Upper lobe of left lung (tissue), 6 donors: ENCODE data around the gene SVOP. TPM values are rescaled to one million over a fixed set of nuclear protein-coding genes. Genes with fewer than 3 reads are reported as not detected.
A peak's percentile ranks its signal among the peaks of the same experiment; 100 is the strongest.

Source experiments
- ATAC-seq, 2 donors: fragments of 200-7000 bp; cut with Tn5 transposase; one replicate each; pipeline ENCODE4 v1.9.1; 2022; ENCODE audit warnings: mild to moderate bottlenecking in 2 of 2, moderate library complexity in 2 of 2; ENCODE audit not compliant: low FRiP score in 2 of 2
- DNase-seq, 2 donors: peaks; one replicate each; pipeline ENCODE4 v3.0.0-alpha.2; 2019 to 2020
- H3K27ac ChIP-seq, 4 donors: fragments of 200-600 bp; sonication (generic); one replicate each; pipeline ENCODE4 v1.5.1; 2016 to 2019
- H3K27me3 ChIP-seq, 4 donors: fragments of 200-600 bp; sonication (generic); one replicate each; pipeline ENCODE4 v1.5.1; 2017 to 2019
- H3K36me3 ChIP-seq, 4 donors: fragments of 200-600 bp; sonication (generic); one replicate each; pipeline ENCODE4 v1.5.1; 2016 to 2019
- H3K4me1 ChIP-seq, 4 donors: fragments of 200-600 bp; sonication (generic); one replicate each; pipeline ENCODE4 v1.5.1; 2018 to 2019
- H3K4me3 ChIP-seq, 4 donors: fragments of 200-600 bp; sonication (generic); one replicate each; pipeline ENCODE4 v1.5.1; 2017 to 2019; ENCODE audit warnings: mild to moderate bottlenecking in 2 of 4, moderate library complexity in 1 of 4
- H3K9me3 ChIP-seq, 4 donors: fragments of 200-600 bp; sonication (generic); one replicate each; pipeline ENCODE4 v1.5.1; 2018 to 2019
- CTCF ChIP-seq, 6 experiments: fragments of 450-650 bp in 4 of 6; fragments of 200-600 bp in 2 of 6; sonication (generic) in 2 of 6; IDR thresholded peaks; one replicate each; pipeline ENCODE4 v1.5.1; 2016 to 2019; ENCODE audit warnings: antibody characterized with exemption in 6 of 6
- EP300 ChIP-seq, 4 donors: sonication (generic); formaldehyde crosslinking; IDR thresholded peaks; one replicate each; pipeline ENCODE4 v1.5.1; 2017; ENCODE audit warnings: antibody characterized with exemption in 4 of 4, control low read depth in 2 of 4
- POLR2A ChIP-seq, 4 donors: fragments of 450-650 bp; IDR thresholded peaks; one replicate each; pipeline ENCODE4 v1.5.1; 2016 to 2017; ENCODE audit warnings: antibody characterized with exemption in 4 of 4, mild to moderate bottlenecking in 2 of 4
- POLR2AphosphoS5 ChIP-seq, 2 donors: sonication (generic); formaldehyde crosslinking; IDR thresholded peaks; one replicate each; pipeline ENCODE4 v1.5.1; 2017; ENCODE audit warnings: antibody characterized with exemption in 2 of 2
- WGBS, 2 donors: methylation state at CpG; one replicate each; pipeline ENCODE4 v1.1.5; 2017 to 2018; 5-methylcytosine and 5-hydroxymethylcytosine counted together
- total RNA-seq, 6 donors: library from RNA; depleted of rRNA in 4 of 6; stranded (reverse); fragments of >200 nt in 4 of 6; gene quantifications; one replicate each; pipeline versions ENCODE4 v1.1.0 to v1.2.1, GENCODE V29; 2016 to 2021
- donor health status: DM: no; HTN: no; CAD: no; lungs with moderate emphysema.
- donor health status: DM: no; HTN: yes; CAD: no; lungs with severe emphysema.

Gene SVOP
- total RNA-seq, 6 donors from 2014 or later = not detected

GRCh38 chr12:108921946-108922345, 98.9 kb downstream of the SVOP start:
- no peak for TF ChIP-seq POLR2AphosphoS5 (IDR thresholded peaks at IDR 0.05)
- TF ChIP-seq POLR2A (IDR thresholded peaks at IDR 0.05) = no peak
- TF ChIP-seq CTCF (IDR thresholded peaks at IDR 0.05) = no peak
- no peak for TF ChIP-seq EP300 (IDR thresholded peaks at IDR 0.05)
- H3K36me3 ChIP-seq = no peaks in the 10 kb centered on the region
- no peak for ATAC-seq

GRCh38 chr12:108918960-108919642, 101.8 kb downstream of the SVOP start:
- H3K4me1 ChIP-seq = no peaks in the 10 kb centered on the region
- no peaks in the 10 kb centered on the region for H3K27me3 ChIP-seq
- no peaks in the 10 kb centered on the region for H3K36me3 ChIP-seq
- WGBS, 2 donors = 81 to 98% methylated on average over 3 of the region's 3 CpGs
- ATAC-seq (peak in 1 of 2 donors; percentile 59), DNase-seq (no peak)
- peaks cover 0 to 7% (median 2%) of the 10 kb centered on the region in 4 donors for H3K9me3 ChIP-seq
- TF ChIP-seq POLR2A (IDR thresholded peaks at IDR 0.05) (no peak), CTCF (IDR thresholded peaks at IDR 0.05) (no peak), EP300 (IDR thresholded peaks at IDR 0.05) (no peak), POLR2AphosphoS5 (IDR thresholded peaks at IDR 0.05) (no peak)
- H3K27ac ChIP-seq = no peak overlapping the region
- no peak overlapping the region for H3K4me3 ChIP-seq

More at GRCh38 chr12:108921946-108922345, 98.9 kb downstream of the SVOP start:
- Histone ChIP-seq H3K9me3 (peaks cover 0 to 7% (median 2%) of the 10 kb centered on the region in 4 donors), H3K27me3 (no peaks in the 10 kb centered on the region), H3K4me1 (no peaks in the 10 kb centered on the region), H3K4me3 (no peak overlapping the region), H3K27ac (no peak overlapping the region)
- no peak for DNase-seq
- WGBS, 2 donors = 61 to 67% methylated on average over 3 of the region's 3 CpGs

DNA sequence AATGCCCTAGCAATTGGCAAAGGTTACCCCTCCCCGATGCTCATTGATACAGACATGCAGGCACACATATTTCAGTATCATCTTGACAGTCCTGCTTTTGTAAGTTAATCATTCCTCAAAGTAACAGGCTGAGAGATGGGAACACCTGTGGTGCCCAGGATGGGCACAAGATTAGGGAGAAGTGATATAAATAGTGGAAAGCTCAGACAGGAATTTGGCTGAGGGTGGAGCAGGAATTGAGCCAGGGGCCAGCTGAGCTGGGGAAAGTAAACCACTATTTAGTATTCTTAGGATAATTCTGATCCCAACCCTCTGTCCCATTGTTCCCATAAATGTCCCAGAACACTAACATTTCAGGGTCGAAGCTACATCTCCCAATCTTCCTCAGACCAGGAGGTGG, 102.7 kb downstream of the SVOP start:
- peaks cover 0 to 7% (median 0%) of the 10 kb centered on the region in 4 donors for H3K4me1 ChIP-seq
- no peak for ATAC-seq
- 82% methylated on average over 2 of the region's 2 CpGs for WGBS, 2 donors
- no peak for DNase-seq
- no peak overlapping the region for H3K4me3 ChIP-seq
- peaks cover 0 to 7% (median 2%) of the 10 kb centered on the region in 4 donors for H3K9me3 ChIP-seq
- no peak overlapping the region for H3K27ac ChIP-seq
- TF ChIP-seq CTCF (IDR thresholded peaks at IDR 0.05) = no peak
- TF ChIP-seq EP300 (IDR thresholded peaks at IDR 0.05) = no peak
- no peak for TF ChIP-seq POLR2AphosphoS5 (IDR thresholded peaks at IDR 0.05)
- no peaks in the 10 kb centered on the region for H3K36me3 ChIP-seq
- no peaks in the 10 kb centered on the region for H3K27me3 ChIP-seq

- Histone ChIP-seq H3K36me3 (no peaks in the 10 kb centered on the region), H3K4me1 (peaks cover 0 to 7% (median 0%) of the 10 kb centered on the region in 4 donors), H3K27me3 (no peaks in the 10 kb centered on the region), H3K9me3 (peaks cover 0 to 7% (median 2%) of the 10 kb centered on the region in 4 donors), H3K4me3 (no peak overlapping the region), H3K27ac (no peak overlapping the region)
- ATAC-seq = no peak
- 71 to 74% methylated on average over 4 to 5 of the region's 5 CpGs for WGBS, 2 donors
- no peak for DNase-seq
- TF ChIP-seq POLR2AphosphoS5 (IDR thresholded peaks at IDR 0.05) = no peak
- no peak for TF ChIP-seq CTCF (IDR thresholded peaks at IDR 0.05)
- no peak for TF ChIP-seq EP300 (IDR thresholded peaks at IDR 0.05)
- TF ChIP-seq POLR2A (IDR thresholded peaks at IDR 0.05) = no peak
Measured at GRCh38 chr12:108916336-108916735, 104.5 kb downstream of the SVOP start.
